ENCODE results near the gene TTBK2. TPM values are rescaled to one million over a fixed set of nuclear protein-coding genes. Genes with fewer than 3 reads are reported as not detected.

TTBK2 gene
- total RNA-seq, 1 donor from 2014 or later, result 14.1 TPM

GRCh38 chr15:42730135-42730534 lies 190.4 kb downstream of the TTBK2 start:
- H3K4me1 Mint-ChIP-seq (ENCODE audit: unreplicated experiment), result no peaks in the 10 kb centered on the region
- no peak for DNase-seq (ENCODE audit: low spot score)
- H3K4me3 Mint-ChIP-seq (ENCODE audit: unreplicated experiment), result no peak overlapping the region
- H3K27me3 Mint-ChIP-seq (ENCODE audit: unreplicated experiment), result peaks cover 6% of the 10 kb centered on the region
- H3K36me3 Mint-ChIP-seq (ENCODE audit: low read depth, unreplicated experiment), result peaks cover 61% of the 10 kb centered on the region
- no peak overlapping the region for H3K27ac Mint-ChIP-seq (ENCODE audit: unreplicated experiment)
- TF ChIP-seq CTCF (IDR thresholded peaks at IDR 0.05; ENCODE audit: unreplicated experiment), result no peak
- H3K9me3 Mint-ChIP-seq (ENCODE audit: unreplicated experiment), result no peaks in the 10 kb centered on the region

- no peak for DNase-seq (ENCODE audit: low spot score)
- Mint-ChIP-seq H3K9me3 (ENCODE audit: unreplicated experiment) (no peaks in the 10 kb centered on the region), H3K4me1 (ENCODE audit: unreplicated experiment) (no peaks in the 10 kb centered on the region), H3K27me3 (ENCODE audit: unreplicated experiment) (peaks cover 6% of the 10 kb centered on the region), H3K27ac (ENCODE audit: unreplicated experiment) (no peak overlapping the region), H3K36me3 (ENCODE audit: low read depth, unreplicated experiment) (peaks cover 67% of the 10 kb centered on the region), H3K4me3 (ENCODE audit: unreplicated experiment) (no peak overlapping the region)
- no peak for TF ChIP-seq CTCF (IDR thresholded peaks at IDR 0.05; ENCODE audit: unreplicated experiment)
Measured at GRCh38 chr15:42729409-42729808, 191.2 kb downstream of the TTBK2 start.

- H3K36me3 Mint-ChIP-seq (ENCODE audit: low read depth, unreplicated experiment), result peaks cover 63% of the 10 kb centered on the region
Measured at GRCh38 chr15:42728972-42729371, 191.6 kb downstream of the TTBK2 start.

GRCh38 chr15:42728560-42728959 lies 192.0 kb downstream of the TTBK2 start:
- H3K27me3 Mint-ChIP-seq (ENCODE audit: unreplicated experiment), result peaks cover 6% of the 10 kb centered on the region
- no peak for TF ChIP-seq CTCF (IDR thresholded peaks at IDR 0.05; ENCODE audit: unreplicated experiment)
- peaks cover 59% of the 10 kb centered on the region for H3K36me3 Mint-ChIP-seq (ENCODE audit: low read depth, unreplicated experiment)
- H3K4me1 Mint-ChIP-seq (ENCODE audit: unreplicated experiment), result no peaks in the 10 kb centered on the region
- H3K27ac Mint-ChIP-seq (ENCODE audit: unreplicated experiment), result no peak overlapping the region
- peak overlapping the region; percentile 57 for H3K4me3 Mint-ChIP-seq (ENCODE audit: unreplicated experiment)
- no peak for DNase-seq (ENCODE audit: low spot score)
- H3K9me3 Mint-ChIP-seq (ENCODE audit: unreplicated experiment), result no peaks in the 10 kb centered on the region

More at GRCh38 chr15:42728972-42729371, 191.6 kb downstream of the TTBK2 start:
- no peak for TF ChIP-seq CTCF (IDR thresholded peaks at IDR 0.05; ENCODE audit: unreplicated experiment)
- no peak overlapping the region for H3K27ac Mint-ChIP-seq (ENCODE audit: unreplicated experiment)
- peaks cover 6% of the 10 kb centered on the region for H3K27me3 Mint-ChIP-seq (ENCODE audit: unreplicated experiment)
- H3K4me1 Mint-ChIP-seq (ENCODE audit: unreplicated experiment), result no peaks in the 10 kb centered on the region
- no peaks in the 10 kb centered on the region for H3K9me3 Mint-ChIP-seq (ENCODE audit: unreplicated experiment)
- no peak for DNase-seq (ENCODE audit: low spot score)
- H3K4me3 Mint-ChIP-seq (ENCODE audit: unreplicated experiment), result no peak overlapping the region

- Mint-ChIP-seq H3K36me3 (ENCODE audit: low read depth, unreplicated experiment) (peaks cover 55% of the 10 kb centered on the region), H3K4me3 (ENCODE audit: unreplicated experiment) (no peak overlapping the region), H3K9me3 (ENCODE audit: unreplicated experiment) (no peaks in the 10 kb centered on the region), H3K27ac (ENCODE audit: unreplicated experiment) (no peak overlapping the region), H3K27me3 (ENCODE audit: unreplicated experiment) (peaks cover 3% of the 10 kb centered on the region), H3K4me1 (ENCODE audit: unreplicated experiment) (no peaks in the 10 kb centered on the region)
- no peak for TF ChIP-seq CTCF (IDR thresholded peaks at IDR 0.05; ENCODE audit: unreplicated experiment)
- no peak for DNase-seq (ENCODE audit: low spot score)
Measured at GRCh38 chr15:42727750-42728381, 192.7 kb downstream of the TTBK2 start.
